B cell (primary cell): ENCODE measurements around the gene ZDHHC14. TPM values are rescaled to one million over a fixed set of nuclear protein-coding genes. Genes with fewer than 3 reads are reported as not detected.

Source experiments
- ATAC-seq: fragments of 200-7000 bp; cut with Tn5 transposase; one replicate; pipeline ENCODE4 v1.10.0; 2021; ENCODE audit warnings: low read depth, mild to moderate bottlenecking, moderate number of reproducible peaks, moderate library complexity
- CTCF ChIA-PET: fragments of 350-600 bp; sonication (Branson Sonifier 250); formaldehyde crosslinking; loops from one replicate; lab custom pipeline; 2021; ENCODE audit warnings: antibody characterized with exemption, inconsistent platforms; lab: Charles Lee
- POLR2A ChIA-PET: fragments of 350-600 bp; sonication (Branson Sonifier 250); formaldehyde crosslinking; loops from one replicate; lab custom pipeline; 2021; ENCODE audit warnings: antibody characterized with exemption; lab: Charles Lee
- DNase-seq: peaks from one replicate; pipeline ENCODE4 v3.0.0; 2013
- H2AFZ ChIP-seq: 2 replicates; pipeline ENCODE4 v1.6.1; 2012; ENCODE audit warnings: mild to moderate bottlenecking, low read depth, low read length; ENCODE audit not compliant: insufficient read depth, poor library complexity, severe bottlenecking
- H3K27ac ChIP-seq, 2 donors: 1 replicate in 1 of 2; 2 replicates in 1 of 2; pipeline ENCODE4 v1.5.1; 2012 to 2013; ENCODE audit warnings: low read length in 2 of 2, mild to moderate bottlenecking in 2 of 2, moderate library complexity in 1 of 2
- H3K27me3 ChIP-seq, 4 experiments: fragments of 200-600 bp in 1 of 4; sonication (generic) in 1 of 4; replicated peaks in 1 of 4; 1 replicate in 2 of 4; 2 replicates in 2 of 4; pipeline versions ENCODE4 v1.6.1 to v1.7.0; 2013 to 2016; ENCODE audit warnings: low read length in 3 of 4, mild to moderate bottlenecking in 2 of 4, mixed read lengths in 1 of 4, moderate library complexity in 1 of 4; ENCODE audit not compliant: insufficient read depth in 4 of 4, control insufficient read depth in 3 of 4; ENCODE audit errors: control extremely low read depth in 1 of 4
- H3K36me3 ChIP-seq, 2 experiments: replicated peaks in 1 of 2; 1 replicate in 1 of 2; 2 replicates in 1 of 2; pipeline versions ENCODE4 v1.6.1 to v1.7.1; 2013; ENCODE audit warnings: low read length in 1 of 2; ENCODE audit not compliant: insufficient read depth in 2 of 2, control insufficient read depth in 1 of 2; ENCODE audit errors: control extremely low read depth in 1 of 2, extremely low read depth in 1 of 2
- H3K4me1 ChIP-seq, 2 donors: fragments of 200-600 bp in 1 of 2; sonication (generic) in 1 of 2; 1 replicate in 1 of 2; 2 replicates in 1 of 2; pipeline versions ENCODE4 v1.5.1 to v1.6.1; 2013 to 2017; ENCODE audit warnings: low read length in 2 of 2; ENCODE audit not compliant: control insufficient read depth in 2 of 2, insufficient read depth in 2 of 2
- H3K4me2 ChIP-seq: replicated peaks from 2 replicates; pipeline ENCODE3; 2012; ENCODE audit warnings: mild to moderate bottlenecking, low read depth, low read length; ENCODE audit not compliant: poor library complexity, severe bottlenecking
- H3K4me3 ChIP-seq, 5 experiments: fragments of 200-600 bp in 1 of 5; sonication (generic) in 1 of 5; 1 replicate in 3 of 5; 2 replicates in 2 of 5; pipeline versions ENCODE4 v1.5.1 to v1.7.0; 2011 to 2016; ENCODE audit warnings: low read length in 4 of 5, mild to moderate bottlenecking in 4 of 5, low read depth in 2 of 5, control low read depth in 1 of 5, moderate library complexity in 1 of 5; ENCODE audit not compliant: insufficient read depth in 1 of 5; ENCODE audit errors: control extremely low read depth in 1 of 5, extremely low read depth in 1 of 5
- H3K79me2 ChIP-seq: fragments of 200-600 bp; sonication (generic); one replicate; pipeline ENCODE4 v1.6.0; 2016; ENCODE audit warnings: low read length; ENCODE audit not compliant: control insufficient read depth, insufficient read depth
- H3K9ac ChIP-seq: fragments of 200-600 bp; sonication (generic); 2 replicates; pipeline ENCODE4 v1.6.1; 2017; ENCODE audit warnings: mild to moderate bottlenecking, low read length, moderate library complexity
- H3K9me3 ChIP-seq, 3 donors: one replicate each; pipeline versions ENCODE4 v1.6.1 to v1.7.1; 2013; ENCODE audit warnings: low read length in 2 of 3; ENCODE audit not compliant: control insufficient read depth in 2 of 3, insufficient read depth in 1 of 3; ENCODE audit errors: control extremely low read depth in 1 of 3
- H4K20me1 ChIP-seq: 2 replicates; pipeline ENCODE4 v1.6.0; 2012; ENCODE audit warnings: mild to moderate bottlenecking, low read length; ENCODE audit not compliant: insufficient read depth, control insufficient read depth, poor library complexity, severe bottlenecking
- H3K27ac Mint-ChIP-seq: one replicate; pipeline ENCODE4 v1.8.0; 2021; ENCODE audit warnings: mixed read lengths
- H3K27me3 Mint-ChIP-seq: one replicate; pipeline ENCODE4 v1.8.0; 2021; ENCODE audit warnings: mixed read lengths
- H3K4me1 Mint-ChIP-seq: one replicate; pipeline ENCODE4 v1.8.0; 2021; ENCODE audit warnings: mixed read lengths
- H3K4me3 Mint-ChIP-seq: one replicate; pipeline ENCODE4 v1.8.0; 2021; ENCODE audit warnings: mixed read lengths
- H3K9me3 Mint-ChIP-seq: one replicate; pipeline ENCODE4 v1.8.0; 2022; ENCODE audit warnings: mixed read lengths; ENCODE audit not compliant: insufficient read depth
- EZH2 ChIP-seq: IDR thresholded peaks from 2 replicates; pipeline ENCODE4 v1.6.1; 2012; ENCODE audit warnings: borderline replicate concordance, low read depth, mild to moderate bottlenecking, moderate library complexity, low read length; ENCODE audit not compliant: insufficient read depth, poor library complexity, severe bottlenecking
- WGBS: methylation state at CpG from one replicate; pipeline ENCODE4 v1.1.5; 2013; ENCODE audit warnings: missing lambda C conversion rate; ENCODE audit not compliant: insufficient coverage; 5-methylcytosine and 5-hydroxymethylcytosine counted together
- intact Hi-C: fragments of 100-400 bp; cut with micrococcal nuclease; formaldehyde crosslinking; loops from one replicate; pipeline ENCODE4 v1.10.0; 2022
- polyA plus RNA-seq: library from polyadenylated mRNA; depleted of rRNA; stranded (reverse); fragments of >200 nt; gene quantifications from 2 replicates; pipeline ENCODE4 v1.2.3, GENCODE V29; 2012
- total RNA-seq, 2 donors: library from RNA; stranded (reverse); fragments of 120-200 nt in 1 of 2; gene quantifications; 1 replicate in 1 of 2; 2 replicates in 1 of 2; pipeline versions ENCODE4 v1.2.3 to v1.2.4, GENCODE V29; 2013 to 2022
- TF ChIP-seq, protein P1 (sequence below): fragments of 200-600 bp; IDR thresholded peaks from one replicate; pipeline ENCODE4 v1.8.0; 2022; ENCODE audit warnings: antibody characterized with exemption, mild to moderate bottlenecking

Gene ZDHHC14
- total and polyA plus RNA-seq, 2 donors (not counting 1 experiment from before 2014, with no cell fraction given), result 8.8 to 50.4 TPM

- Histone ChIP-seq H3K27ac (no peak overlapping the region), H3K4me3 (no peak overlapping the region), H3K4me2 (no peak overlapping the region), H3K9ac (no peak overlapping the region), H2AFZ (no peak overlapping the region), H3K4me1 (no peaks in the 10 kb centered on the region), H3K9me3 (no peaks in the 10 kb centered on the region), H3K27me3 (no peaks in the 10 kb centered on the region), H3K36me3 (peaks cover 0 to 26% of the 10 kb centered on the region in 2 experiments), H3K79me2 (no peaks in the 10 kb centered on the region), H4K20me1 (no peaks in the 10 kb centered on the region)
- H3K4me1 Mint-ChIP-seq, result no peaks in the 10 kb centered on the region
- intact Hi-C loops, result no loop called here
- H3K4me3 Mint-ChIP-seq, result no peak overlapping the region
- H3K27me3 Mint-ChIP-seq, result no peaks in the 10 kb centered on the region
- H3K27ac Mint-ChIP-seq, result no peak overlapping the region
- H3K9me3 Mint-ChIP-seq, result no peaks in the 10 kb centered on the region
- no CpG with 5 or more reads among the region's 4 CpGs for WGBS
- TF ChIP-seq, protein P1, sequence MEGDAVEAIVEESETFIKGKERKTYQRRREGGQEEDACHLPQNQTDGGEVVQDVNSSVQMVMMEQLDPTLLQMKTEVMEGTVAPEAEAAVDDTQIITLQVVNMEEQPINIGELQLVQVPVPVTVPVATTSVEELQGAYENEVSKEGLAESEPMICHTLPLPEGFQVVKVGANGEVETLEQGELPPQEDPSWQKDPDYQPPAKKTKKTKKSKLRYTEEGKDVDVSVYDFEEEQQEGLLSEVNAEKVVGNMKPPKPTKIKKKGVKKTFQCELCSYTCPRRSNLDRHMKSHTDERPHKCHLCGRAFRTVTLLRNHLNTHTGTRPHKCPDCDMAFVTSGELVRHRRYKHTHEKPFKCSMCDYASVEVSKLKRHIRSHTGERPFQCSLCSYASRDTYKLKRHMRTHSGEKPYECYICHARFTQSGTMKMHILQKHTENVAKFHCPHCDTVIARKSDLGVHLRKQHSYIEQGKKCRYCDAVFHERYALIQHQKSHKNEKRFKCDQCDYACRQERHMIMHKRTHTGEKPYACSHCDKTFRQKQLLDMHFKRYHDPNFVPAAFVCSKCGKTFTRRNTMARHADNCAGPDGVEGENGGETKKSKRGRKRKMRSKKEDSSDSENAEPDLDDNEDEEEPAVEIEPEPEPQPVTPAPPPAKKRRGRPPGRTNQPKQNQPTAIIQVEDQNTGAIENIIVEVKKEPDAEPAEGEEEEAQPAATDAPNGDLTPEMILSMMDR, result no peak
- TF ChIP-seq EZH2, result no peak
- CTCF ChIA-PET, result interaction anchor here (2.7 kb wide), 1 partner anchor 11 kb away, joined by 9 read pairs; no protein-coding TSS in a partner anchor
- POLR2A ChIA-PET, result no interaction called here
- ATAC-seq (no peak), DNase-seq (no peak)
Observed at GRCh38 chr6:157677235-157677634, 296.2 kb downstream of the ZDHHC14 start.

- H3K4me3 ChIP-seq, result no peak overlapping the region
- H4K20me1 ChIP-seq, result no peaks in the 10 kb centered on the region
- H3K79me2 ChIP-seq, result no peaks in the 10 kb centered on the region
- no peaks in the 10 kb centered on the region for H3K27me3 Mint-ChIP-seq
- CTCF ChIA-PET, result interaction anchor here (1.7 kb wide), 1 partner anchor 14 kb away, joined by 7 read pairs; no protein-coding TSS in a partner anchor
- POLR2A ChIA-PET, result no interaction called here
- no peak overlapping the region for H3K27ac ChIP-seq
- H3K4me3 Mint-ChIP-seq, result no peak overlapping the region
- H3K4me2 ChIP-seq, result no peak overlapping the region
- H3K9me3 ChIP-seq, result no peaks in the 10 kb centered on the region
- no peaks in the 10 kb centered on the region for H3K4me1 Mint-ChIP-seq
- no peak overlapping the region for H3K27ac Mint-ChIP-seq
- H2AFZ ChIP-seq, result no peak overlapping the region
- no peaks in the 10 kb centered on the region for H3K27me3 ChIP-seq
- no peak overlapping the region for H3K9ac ChIP-seq
- ATAC-seq (no peak), DNase-seq (no peak)
- H3K36me3 ChIP-seq, result peaks cover 0 to 8% of the 10 kb centered on the region in 2 experiments
- intact Hi-C loops, result no loop called here
- no peak for TF ChIP-seq EZH2
- TF ChIP-seq, protein P1, result no peak
- WGBS, result 92% methylated on average over 7 of the region's 8 CpGs
- no peaks in the 10 kb centered on the region for H3K4me1 ChIP-seq
- no peaks in the 10 kb centered on the region for H3K9me3 Mint-ChIP-seq
Observed at GRCh38 chr6:157679605-157680580, 298.9 kb downstream of the ZDHHC14 start.
